Stomach (tissue), 9 donors: ENCODE results near the gene PYY. TPM values are rescaled to one million over a fixed set of nuclear protein-coding genes. Genes with fewer than 3 reads are reported as not detected.
"Not testable (repeated sequence)": the region's sequence is repeated elsewhere in the genome, so short reads cannot be mapped to it uniquely, and the experiment has no call there.

ENCODE experiments used
- DNase-seq, 2 donors: peaks; one replicate each; pipeline versions ENCODE4 v3.0.0 to v3.0.0-alpha.2; 2013 to 2019
- H3K27ac ChIP-seq, 5 donors: fragments of 200-600 bp in 4 of 5; sonication (generic) in 4 of 5; one replicate each; pipeline ENCODE4 v1.5.1; 2013 to 2019; ENCODE audit warnings: mild to moderate bottlenecking in 1 of 5, moderate library complexity in 1 of 5
- H3K27me3 ChIP-seq, 3 donors: fragments of 200-600 bp; sonication (generic); one replicate each; pipeline ENCODE4 v1.5.1; 2017 to 2019; ENCODE audit warnings: mixed run types in 1 of 3
- H3K36me3 ChIP-seq, 4 donors: fragments of 200-600 bp; sonication (generic); 1 replicate in 3 of 4; 2 replicates in 1 of 4; pipeline ENCODE4 v1.5.1; 2016 to 2019
- H3K4me1 ChIP-seq, 4 donors: fragments of 200-600 bp; sonication (generic); one replicate each; pipeline ENCODE4 v1.5.1; 2016 to 2019
- H3K4me3 ChIP-seq, 4 donors: fragments of 200-600 bp; sonication (generic) in 3 of 4; one replicate each; pipeline ENCODE4 v1.5.1; 2016 to 2019; ENCODE audit warnings: mild to moderate bottlenecking in 1 of 4
- H3K9me3 ChIP-seq, 4 donors: fragments of 200-600 bp; sonication (generic); one replicate each; pipeline ENCODE4 v1.5.1; 2016 to 2019
- CTCF ChIP-seq, 7 experiments: fragments of 450-650 bp in 4 of 7; fragments of 200-600 bp in 3 of 7; sonication (generic) in 3 of 7; IDR thresholded peaks; one replicate each; pipeline ENCODE4 v1.5.1; 2016 to 2019; ENCODE audit warnings: antibody characterized with exemption in 7 of 7, control low read depth in 2 of 7, mild to moderate bottlenecking in 1 of 7
- EP300 ChIP-seq: sonication (generic); formaldehyde crosslinking; IDR thresholded peaks from one replicate; pipeline ENCODE4 v1.6.1; 2017; ENCODE audit warnings: antibody characterized with exemption
- POLR2A ChIP-seq, 4 donors: fragments of 450-650 bp; IDR thresholded peaks; one replicate each; pipeline ENCODE4 v1.6.1; 2016; ENCODE audit warnings: antibody characterized with exemption in 4 of 4, control low read depth in 2 of 4, mild to moderate bottlenecking in 1 of 4, moderate library complexity in 1 of 4
- POLR2AphosphoS5 ChIP-seq, 3 donors: sonication (generic); formaldehyde crosslinking; IDR thresholded peaks; one replicate each; pipeline ENCODE4 v1.6.1; 2016; ENCODE audit warnings: antibody characterized with exemption in 3 of 3
- WGBS, 5 donors: extraction: QIAGEN DNeasy Blood & Tissue Kit in 3 of 5; methylation state at CpG; one replicate each; pipeline versions ENCODE4 v1.1.5 to v1.1.7; 2013 to 2018; 5-methylcytosine and 5-hydroxymethylcytosine counted together
- intact Hi-C: fragments of 100-400 bp; cut with DNase I; formaldehyde crosslinking; loops from one replicate; pipeline ENCODE4 v1.15.1; 2023; ENCODE audit warnings: low total_unique reads
- polyA plus RNA-seq, 3 donors: library from polyadenylated mRNA; stranded (reverse); fragments of 200-250 nt; gene quantifications; one replicate each; pipeline ENCODE4 v1.2.3, GENCODE V29; 2013
- total RNA-seq, 5 donors: library from RNA; depleted of rRNA; stranded (reverse); fragments of >200 nt; gene quantifications; one replicate each; pipeline versions ENCODE4 v1.1.0 to v1.2.3, GENCODE V29; 2014 to 2016
- donor health status: healthy with polysubstance abuse.
- donor health status: Bipolar disorder and iron deficiency.
- donor health status: healthy.

Gene PYY
- total and polyA plus RNA-seq, 8 donors = 0.35 to 71.3 TPM; not detected in 6

DNA sequence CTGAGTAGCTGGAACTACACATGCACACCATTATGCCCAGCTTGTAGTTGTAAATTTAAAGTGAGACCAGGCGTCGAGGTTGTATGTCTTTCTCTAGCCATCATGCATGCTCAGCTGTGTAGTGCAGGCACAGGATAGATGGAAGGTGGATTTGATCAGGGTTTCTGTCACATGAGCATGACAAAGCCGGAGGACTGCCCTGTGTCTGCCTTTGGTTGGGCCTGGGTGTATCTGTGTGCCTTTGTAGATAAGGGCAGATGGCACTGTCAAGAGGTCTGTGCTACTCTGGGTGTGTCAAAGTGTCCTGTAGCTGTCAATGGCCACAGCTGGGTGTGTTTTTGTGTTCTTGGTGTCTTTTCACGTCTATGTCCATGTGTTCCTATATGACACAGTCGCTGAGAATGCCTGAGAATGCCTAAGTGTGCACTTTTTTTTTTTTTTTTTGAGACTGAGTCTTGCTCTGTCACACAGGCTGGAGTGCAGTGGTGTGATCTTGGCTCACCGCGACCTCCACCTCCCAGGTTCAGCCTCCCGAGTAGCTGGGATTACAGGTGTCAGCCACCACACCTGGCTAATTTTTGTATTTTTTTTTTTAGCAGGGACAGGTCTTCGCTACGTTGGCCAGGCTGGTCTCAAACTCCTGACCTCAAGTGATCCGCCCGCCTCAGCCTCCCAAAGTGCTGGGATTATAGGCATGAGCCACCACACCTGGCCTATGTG is 46.6 kb upstream of the PYY start:
- no peak for TF ChIP-seq CTCF (IDR thresholded peaks at IDR 0.05)
- no peak for TF ChIP-seq POLR2AphosphoS5 (IDR thresholded peaks at IDR 0.05)
- TF ChIP-seq POLR2A (IDR thresholded peaks at IDR 0.05) = no peak
- TF ChIP-seq EP300 = no peak
- DNase-seq = no peak
- Histone ChIP-seq H3K9me3 (no peaks in the 10 kb centered on the region), H3K27ac (no peak overlapping the region), H3K27me3 (peaks cover 10 to 31% (median 21%) of the 10 kb centered on the region in 3 donors), H3K4me1 (peaks cover 11 to 12% (median 12%) of the 10 kb centered on the region in 4 donors), H3K4me3 (no peak overlapping the region), H3K36me3 (no peaks in the 10 kb centered on the region)
- 86 to 95% (median 91%) methylated on average over 10 to 12 of the region's 12 CpGs for WGBS, 5 donors
- intact Hi-C loops = no loop called here

DNA sequence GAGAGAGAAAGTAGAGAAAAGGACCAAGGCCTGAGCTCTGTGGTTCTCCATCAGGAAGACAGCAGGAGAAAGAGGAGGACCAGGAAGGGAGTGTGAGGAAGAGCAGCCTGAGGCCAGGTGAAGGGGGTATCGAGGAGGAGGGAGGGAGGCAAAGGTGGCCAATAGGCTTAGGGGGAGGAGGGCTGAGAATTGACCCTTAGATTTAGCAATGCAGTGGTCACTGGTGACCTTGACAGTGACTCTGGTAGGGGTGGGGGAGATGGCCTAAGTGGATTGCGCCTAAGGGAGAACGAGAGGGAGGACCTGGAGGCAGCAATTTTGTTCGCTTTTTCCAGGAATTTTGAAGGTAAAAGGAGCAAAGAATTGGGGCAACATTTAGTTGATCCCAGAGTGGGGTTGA is 45.3 kb upstream of the PYY start:
- H3K4me3 ChIP-seq = no peak overlapping the region
- H3K36me3 ChIP-seq = no peaks in the 10 kb centered on the region
- intact Hi-C loops = no loop called here
- WGBS, 5 donors = 78 to 89% (median 88%) methylated on average over 4 of the region's 4 CpGs
- DNase-seq = no peak
- no peak for TF ChIP-seq CTCF (IDR thresholded peaks at IDR 0.05)
- TF ChIP-seq POLR2AphosphoS5 (IDR thresholded peaks at IDR 0.05) = no peak
- TF ChIP-seq POLR2A (IDR thresholded peaks at IDR 0.05) = no peak
- TF ChIP-seq EP300 = no peak
- no peaks in the 10 kb centered on the region for H3K9me3 ChIP-seq
- no peak overlapping the region for H3K27ac ChIP-seq
- H3K4me1 ChIP-seq = peaks cover 8 to 14% (median 11%) of the 10 kb centered on the region in 4 donors
- peaks cover 0 to 19% (median 18%) of the 10 kb centered on the region in 3 donors for H3K27me3 ChIP-seq

- Histone ChIP-seq H3K4me3 (no peak overlapping the region), H3K27ac (no peak overlapping the region), H3K27me3 (peaks cover 0 to 20% (median 14%) of the 10 kb centered on the region in 3 donors), H3K36me3 (no peaks in the 10 kb centered on the region), H3K9me3 (no peaks in the 10 kb centered on the region), H3K4me1 (peaks cover 8 to 15% (median 11%) of the 10 kb centered on the region in 4 donors)
- no peak for DNase-seq
- intact Hi-C loops = no loop called here
- WGBS, 5 donors = 71 to 88% (median 83%) methylated on average over 3 of the region's 3 CpGs
- TF ChIP-seq CTCF (IDR thresholded peaks at IDR 0.05) (no peak), POLR2AphosphoS5 (IDR thresholded peaks at IDR 0.05) (no peak), POLR2A (IDR thresholded peaks at IDR 0.05) (no peak)
Observed at GRCh38 chr17:43998552-43998951, 44.8 kb upstream of the PYY start.

GRCh38 chr17:43997180-43997579 is 43.4 kb upstream of the PYY start:
- intact Hi-C loops, H3K27ac ChIP-seq, H3K9me3 ChIP-seq, H3K4me3 ChIP-seq, H3K36me3 ChIP-seq, DNase-seq: not testable (repeated sequence)
- Histone ChIP-seq H3K4me1 (peaks cover 8 to 15% (median 11%) of the 10 kb centered on the region in 4 donors), H3K27me3 (peaks cover 0 to 20% (median 9%) of the 10 kb centered on the region in 3 donors)
- WGBS, 5 donors = 79 to 94% (median 85%) methylated on average over 5 of the region's 5 CpGs

- H3K27ac ChIP-seq = no peak overlapping the region
- no peaks in the 10 kb centered on the region for H3K36me3 ChIP-seq
- peaks cover 8 to 15% (median 11%) of the 10 kb centered on the region in 4 donors for H3K4me1 ChIP-seq
- peak overlapping the region in 2 of 4 donors; percentile 33 to 41 for H3K4me3 ChIP-seq
- H3K27me3 ChIP-seq = peaks cover 0 to 20% (median 0%) of the 10 kb centered on the region in 3 donors
- TF ChIP-seq EP300 (no peak), POLR2A (IDR thresholded peaks at IDR 0.05) (no peak), POLR2AphosphoS5 (IDR thresholded peaks at IDR 0.05) (no peak), CTCF (IDR thresholded peaks at IDR 0.05) (no peak)
- no peaks in the 10 kb centered on the region for H3K9me3 ChIP-seq
- intact Hi-C loops = no loop called here
- no peak for DNase-seq
- 9 to 19% (median 12%) methylated on average over 12 of the region's 12 CpGs for WGBS, 5 donors
Observed at GRCh38 chr17:43995150-43995471, 41.4 kb upstream of the PYY start.
